GM12801 (cell line): ENCODE measurements around the gene ATP8B4.

Experiments used
- CTCF ChIP-seq: IDR thresholded peaks from one replicate; pipeline ENCODE4 v1.5.1; 2011; ENCODE audit warnings: control low read depth; ENCODE audit not compliant: insufficient read length; ENCODE audit errors: extremely low read depth

ATP8B4 gene

GRCh38 chr15:50065279-50065678, 53.8 kb downstream of the ATP8B4 start:
- no peak for TF ChIP-seq CTCF

GRCh38 chr15:50064673-50065072, 54.4 kb downstream of the ATP8B4 start:
- no peak for TF ChIP-seq CTCF

GRCh38 chr15:50063226-50063625, 55.8 kb downstream of the ATP8B4 start:
- TF ChIP-seq CTCF, result no peak

GRCh38 chr15:50061503-50061902, 57.5 kb downstream of the ATP8B4 start:
- no peak for TF ChIP-seq CTCF

GRCh38 chr15:50059883-50060282, 59.1 kb downstream of the ATP8B4 start:
- TF ChIP-seq CTCF, result no peak

- no peak for TF ChIP-seq CTCF
These were observed 59.7 kb downstream of the ATP8B4 start for GRCh38 chr15:50059203-50059772.

- no peak for TF ChIP-seq CTCF
These were observed 61.0 kb downstream of the ATP8B4 start for GRCh38 chr15:50057905-50058639.

GRCh38 chr15:50057196-50057595, 61.8 kb downstream of the ATP8B4 start:
- no peak for TF ChIP-seq CTCF
